GM12865 (cell line): ENCODE measurements around the gene NCOA7.
A peak's percentile ranks its signal among the peaks of the same experiment; 100 is the strongest.
"Not testable (repeated sequence)": the region's sequence is repeated elsewhere in the genome, so short reads cannot be mapped to it uniquely, and the experiment has no call there.

ENCODE experiments used
- DNase-seq: peaks from one replicate; pipeline ENCODE4 v3.0.0; 2010; ENCODE audit warnings: low read depth
- H3K4me3 ChIP-seq: 2 replicates; pipeline ENCODE4 v1.5.1; 2011; ENCODE audit warnings: mild to moderate bottlenecking, low read depth, low read length, control low read depth
- TF ChIP-seq, protein P1 (sequence below): IDR thresholded peaks from 2 replicates; pipeline ENCODE4 v1.5.1; 2011; ENCODE audit warnings: low read length, control low read depth, low read depth, inconsistent platforms; ENCODE audit not compliant: insufficient read depth; ENCODE audit errors: missing control alignments

NCOA7 gene

DNA sequence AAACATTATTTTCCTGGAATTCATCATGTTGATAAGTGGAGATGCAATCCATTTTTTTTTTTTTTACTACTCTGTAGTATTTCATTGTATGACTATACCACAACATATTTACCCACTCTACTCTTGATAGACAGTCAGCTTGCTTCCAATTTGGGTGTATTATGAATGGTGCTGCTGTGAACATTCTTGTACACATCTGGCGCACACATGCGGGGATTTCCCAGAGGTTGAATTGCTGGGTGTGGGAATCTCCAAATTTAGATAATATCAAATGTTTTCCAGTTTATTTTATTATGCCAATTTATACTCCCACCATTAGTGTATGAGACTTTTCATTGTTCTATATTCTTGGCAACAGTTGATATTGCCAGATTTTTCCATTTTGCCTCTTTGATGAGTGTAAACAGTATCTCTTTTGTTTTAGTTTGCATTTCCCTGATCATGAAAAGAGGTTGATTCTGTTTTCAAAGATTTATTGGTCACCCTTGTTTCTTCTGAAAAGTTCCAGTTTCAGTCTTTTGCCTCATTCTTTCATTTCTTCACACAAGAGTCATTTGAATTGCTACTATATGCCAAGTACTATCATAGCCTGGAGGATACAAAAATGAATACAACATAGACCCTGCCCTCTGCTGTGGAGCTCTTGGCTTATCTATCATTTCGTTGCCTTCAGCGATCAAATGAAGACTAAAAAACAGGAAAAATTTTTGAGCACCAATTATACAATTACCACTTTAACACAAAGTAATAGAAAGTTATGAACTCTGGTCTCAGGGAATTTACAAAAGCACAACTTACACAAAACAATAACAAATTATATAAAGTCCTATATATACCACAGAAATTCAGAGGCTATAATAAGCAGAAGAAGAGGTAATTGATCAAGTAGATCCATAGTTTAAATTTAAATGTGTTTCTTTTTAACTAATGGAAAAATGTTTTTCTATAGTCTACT, 17.1 kb upstream of the NCOA7 start:
- TF ChIP-seq, protein P1, sequence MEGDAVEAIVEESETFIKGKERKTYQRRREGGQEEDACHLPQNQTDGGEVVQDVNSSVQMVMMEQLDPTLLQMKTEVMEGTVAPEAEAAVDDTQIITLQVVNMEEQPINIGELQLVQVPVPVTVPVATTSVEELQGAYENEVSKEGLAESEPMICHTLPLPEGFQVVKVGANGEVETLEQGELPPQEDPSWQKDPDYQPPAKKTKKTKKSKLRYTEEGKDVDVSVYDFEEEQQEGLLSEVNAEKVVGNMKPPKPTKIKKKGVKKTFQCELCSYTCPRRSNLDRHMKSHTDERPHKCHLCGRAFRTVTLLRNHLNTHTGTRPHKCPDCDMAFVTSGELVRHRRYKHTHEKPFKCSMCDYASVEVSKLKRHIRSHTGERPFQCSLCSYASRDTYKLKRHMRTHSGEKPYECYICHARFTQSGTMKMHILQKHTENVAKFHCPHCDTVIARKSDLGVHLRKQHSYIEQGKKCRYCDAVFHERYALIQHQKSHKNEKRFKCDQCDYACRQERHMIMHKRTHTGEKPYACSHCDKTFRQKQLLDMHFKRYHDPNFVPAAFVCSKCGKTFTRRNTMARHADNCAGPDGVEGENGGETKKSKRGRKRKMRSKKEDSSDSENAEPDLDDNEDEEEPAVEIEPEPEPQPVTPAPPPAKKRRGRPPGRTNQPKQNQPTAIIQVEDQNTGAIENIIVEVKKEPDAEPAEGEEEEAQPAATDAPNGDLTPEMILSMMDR, result no peak
- no peak for DNase-seq
- no peak overlapping the region for H3K4me3 ChIP-seq

DNA sequence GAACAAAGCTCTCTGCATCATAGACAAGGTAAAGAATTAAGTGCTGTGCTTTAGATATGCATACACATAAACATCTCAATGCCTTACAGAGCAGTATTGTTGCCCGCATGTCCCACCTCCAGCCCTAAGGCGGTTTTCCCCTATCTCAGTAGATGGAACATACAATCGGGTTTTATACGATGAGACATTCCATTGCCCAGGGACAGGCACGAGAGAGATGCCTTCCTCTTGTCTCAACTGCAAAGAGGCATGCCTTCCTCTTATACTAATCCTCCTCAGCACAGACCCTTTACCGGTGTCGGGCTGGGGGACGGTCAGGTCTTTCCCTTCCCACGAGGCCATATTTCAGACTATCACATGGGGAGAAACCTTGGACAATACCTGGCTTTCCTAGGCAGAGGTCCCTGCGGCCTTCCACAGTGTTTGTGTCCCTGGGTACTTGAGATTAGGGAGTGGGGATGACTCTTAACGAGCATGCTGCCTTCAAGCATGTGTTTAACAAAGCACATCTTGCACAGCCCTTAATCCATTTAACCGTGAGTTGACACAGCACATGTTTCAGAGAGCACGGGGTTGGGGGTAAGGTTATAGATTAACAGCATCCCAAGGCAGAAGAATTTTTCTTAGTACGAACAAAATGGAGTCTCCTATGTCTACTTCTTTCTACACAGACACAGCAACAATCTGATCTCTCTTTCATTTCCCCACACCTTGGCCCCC, 14.5 kb upstream of the NCOA7 start:
- H3K4me3 ChIP-seq, DNase-seq: not testable (repeated sequence)

DNA sequence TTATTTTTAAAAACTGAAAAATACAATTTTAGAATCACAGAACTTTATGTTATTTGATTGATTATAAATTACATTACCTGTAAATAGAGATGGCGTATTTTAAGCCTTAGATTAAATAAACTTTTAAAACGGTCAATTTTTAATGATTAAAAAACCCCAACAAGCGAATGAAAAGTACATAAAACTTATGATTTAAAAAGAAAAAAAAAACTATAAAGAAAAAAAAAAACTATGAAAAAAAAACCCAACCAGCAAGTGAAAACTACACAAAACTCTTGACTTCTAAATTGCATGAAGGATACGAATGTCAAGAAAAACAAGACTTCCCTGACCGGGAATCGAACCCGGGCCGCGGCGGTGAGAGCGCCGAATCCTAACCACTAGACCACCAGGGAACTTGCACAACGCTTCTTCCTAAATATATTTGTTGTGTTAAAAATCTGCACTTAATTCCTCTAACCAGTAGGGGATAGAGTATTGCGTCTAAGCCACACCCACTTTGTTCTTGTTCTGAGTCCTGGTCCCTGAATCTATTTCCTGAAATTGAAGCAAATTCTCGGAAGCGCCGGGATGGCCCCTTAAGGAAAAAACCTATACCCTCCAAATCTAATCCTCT, 10.7 kb upstream of the NCOA7 start:
- TF ChIP-seq, protein P1, result no peak
- H3K4me3 ChIP-seq, result peak overlapping the region; percentile 75
- DNase-seq, result peak; percentile 92

DNA sequence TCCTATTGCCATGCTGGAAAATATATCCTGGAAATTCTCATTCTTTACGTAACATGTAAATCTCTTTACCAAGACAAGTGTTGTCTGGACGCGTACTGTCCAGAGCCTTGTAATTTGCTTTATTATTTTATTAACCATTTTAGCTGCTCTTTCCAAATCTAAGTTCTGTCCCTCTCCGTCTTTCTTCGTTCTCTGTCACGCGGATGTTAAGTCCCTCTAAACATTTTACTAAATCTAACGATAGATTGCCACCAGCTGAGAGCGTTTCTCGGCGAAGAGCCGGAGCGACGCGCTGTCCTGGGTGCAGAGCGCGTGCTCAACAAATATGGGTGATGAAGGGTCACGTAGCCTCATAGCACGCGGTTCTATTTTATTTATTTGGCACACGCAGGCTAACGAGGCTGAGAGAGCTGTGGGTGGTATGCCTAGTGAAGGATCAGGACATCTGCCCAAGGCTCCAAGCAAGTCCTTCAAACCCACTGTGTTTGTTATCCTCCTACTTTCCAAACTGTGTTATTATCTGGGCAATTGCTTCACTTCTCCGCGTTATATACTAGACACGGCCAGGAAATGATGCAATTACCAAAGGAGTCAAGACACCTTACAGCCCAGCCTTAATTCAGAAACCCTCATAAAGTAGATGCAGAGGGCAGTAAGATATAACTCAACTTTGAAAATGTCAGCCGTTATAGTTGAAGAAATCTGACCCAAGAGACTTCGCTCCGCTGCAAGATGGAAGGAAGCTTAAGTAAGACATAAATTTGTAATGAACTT, 10.0 kb upstream of the NCOA7 start:
- H3K4me3 ChIP-seq, result peak overlapping the region; percentile 75
- DNase-seq, result peak; percentile 80
- TF ChIP-seq, protein P1, result no peak

DNA sequence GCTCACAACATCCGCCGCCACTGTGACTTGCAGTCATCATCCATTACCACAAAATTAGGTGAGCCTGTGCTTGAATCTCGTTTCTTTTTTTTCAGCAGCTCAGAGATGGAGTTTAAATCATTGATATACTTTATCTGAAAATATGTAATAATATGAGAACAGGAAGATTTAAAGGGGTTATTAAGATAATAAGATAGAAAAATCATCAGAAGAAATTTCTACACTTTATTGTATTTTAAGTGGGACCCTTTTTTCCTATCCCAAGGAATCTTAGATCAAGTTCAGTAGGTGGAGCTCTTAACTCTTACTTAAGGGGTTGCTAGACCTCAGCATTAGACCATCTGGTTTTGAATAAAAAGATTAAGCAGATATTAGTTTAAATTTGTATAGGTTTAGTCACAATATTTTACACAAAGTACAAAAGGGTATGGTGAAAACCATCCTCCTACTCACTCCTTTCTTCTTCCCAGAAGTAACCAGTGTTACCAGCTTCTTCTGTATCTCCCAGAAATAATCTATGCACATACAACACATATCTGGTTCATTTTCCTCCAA, 9.4 kb upstream of the NCOA7 start:
- H3K4me3 ChIP-seq, result peak overlapping the region; percentile 75
- TF ChIP-seq, protein P1, result no peak
- peak; percentile 21 for DNase-seq

DNA sequence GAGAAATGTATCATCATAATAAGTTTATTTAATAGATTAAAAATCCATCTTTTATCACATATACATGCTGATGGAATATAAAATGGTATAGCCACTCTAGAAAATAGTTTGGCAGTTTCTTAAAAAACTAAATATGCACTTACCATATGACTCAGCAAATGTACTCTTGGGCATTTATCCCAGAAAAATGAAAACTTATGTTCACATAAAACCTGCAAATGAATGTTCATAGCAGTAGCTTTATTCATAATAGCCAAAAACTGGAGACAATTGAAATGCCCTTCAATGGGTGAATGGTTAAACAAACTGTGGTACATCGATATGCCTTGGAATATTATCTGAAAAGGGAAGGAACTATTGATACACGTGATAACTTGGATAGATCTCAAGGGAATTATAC, 6.4 kb upstream of the NCOA7 start:
- DNase-seq, result no peak
- TF ChIP-seq, protein P1, result no peak
- no peak overlapping the region for H3K4me3 ChIP-seq
